GM06990 (cell line): Measurements from ENCODE around the gene SLC22A13.

Source experiments
- DNase-seq: peaks from one replicate; pipeline ENCODE4 v3.0.0-alpha.2; 2011; ENCODE audit not compliant: insufficient read length; ENCODE audit errors: extremely low read depth
- H3K27me3 ChIP-seq: replicated peaks from 2 replicates; pipeline ENCODE4 v1.6.0; 2011; ENCODE audit warnings: low read length; ENCODE audit not compliant: control insufficient read depth, insufficient read depth
- H3K36me3 ChIP-seq: 2 replicates; pipeline ENCODE4 v1.5.1; 2011; ENCODE audit warnings: low read length; ENCODE audit not compliant: control insufficient read depth, insufficient read depth
- H3K4me3 ChIP-seq: replicated peaks from 2 replicates; pipeline ENCODE4 v1.5.1; 2011; ENCODE audit warnings: low read depth, mild to moderate bottlenecking, control low read depth, low read length
- TF ChIP-seq, protein P1 (sequence below): IDR thresholded peaks from 2 replicates; pipeline ENCODE4 v1.5.1; 2011; ENCODE audit warnings: low read length, control low read depth, mild to moderate bottlenecking, inconsistent platforms; ENCODE audit not compliant: insufficient read depth, poor library complexity, severe bottlenecking

Gene SLC22A13, protein sequence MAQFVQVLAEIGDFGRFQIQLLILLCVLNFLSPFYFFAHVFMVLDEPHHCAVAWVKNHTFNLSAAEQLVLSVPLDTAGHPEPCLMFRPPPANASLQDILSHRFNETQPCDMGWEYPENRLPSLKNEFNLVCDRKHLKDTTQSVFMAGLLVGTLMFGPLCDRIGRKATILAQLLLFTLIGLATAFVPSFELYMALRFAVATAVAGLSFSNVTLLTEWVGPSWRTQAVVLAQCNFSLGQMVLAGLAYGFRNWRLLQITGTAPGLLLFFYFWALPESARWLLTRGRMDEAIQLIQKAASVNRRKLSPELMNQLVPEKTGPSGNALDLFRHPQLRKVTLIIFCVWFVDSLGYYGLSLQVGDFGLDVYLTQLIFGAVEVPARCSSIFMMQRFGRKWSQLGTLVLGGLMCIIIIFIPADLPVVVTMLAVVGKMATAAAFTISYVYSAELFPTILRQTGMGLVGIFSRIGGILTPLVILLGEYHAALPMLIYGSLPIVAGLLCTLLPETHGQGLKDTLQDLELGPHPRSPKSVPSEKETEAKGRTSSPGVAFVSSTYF

DNA sequence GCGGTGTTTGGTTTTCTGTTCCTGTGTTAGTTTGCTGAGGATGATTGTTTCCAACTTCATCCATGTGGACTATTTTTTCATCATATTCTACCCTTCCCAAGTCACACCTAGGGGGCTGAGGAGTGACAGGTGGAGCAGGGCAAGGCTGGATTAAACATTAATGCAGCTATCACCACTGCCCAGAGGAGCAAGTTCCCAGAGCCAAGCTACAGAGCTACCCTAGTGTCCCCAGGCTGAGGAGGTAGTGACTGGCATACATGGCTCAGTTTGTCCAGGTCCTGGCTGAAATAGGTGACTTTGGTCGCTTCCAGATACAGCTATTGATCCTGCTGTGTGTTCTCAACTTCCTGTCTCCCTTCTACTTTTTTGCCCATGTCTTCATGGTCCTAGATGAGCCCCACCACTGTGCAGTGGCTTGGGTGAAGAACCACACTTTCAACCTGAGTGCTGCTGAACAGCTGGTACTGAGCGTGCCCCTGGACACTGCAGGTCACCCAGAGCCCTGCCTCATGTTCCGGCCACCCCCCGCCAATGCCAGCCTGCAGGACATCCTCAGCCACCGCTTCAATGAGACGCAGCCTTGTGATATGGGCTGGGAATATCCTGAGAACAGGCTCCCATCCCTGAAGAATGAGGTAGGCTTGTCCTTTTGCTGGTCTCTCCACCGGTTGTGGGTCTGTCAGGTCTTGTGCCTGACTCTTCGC lies at the start of gene SLC22A13:
TSS of gene SLC22A13 (plus strand) at position 209 of the 704 bp plus-strand sequence. CDS start at position 258, 49 bp downstream.
- TF ChIP-seq, protein P1, sequence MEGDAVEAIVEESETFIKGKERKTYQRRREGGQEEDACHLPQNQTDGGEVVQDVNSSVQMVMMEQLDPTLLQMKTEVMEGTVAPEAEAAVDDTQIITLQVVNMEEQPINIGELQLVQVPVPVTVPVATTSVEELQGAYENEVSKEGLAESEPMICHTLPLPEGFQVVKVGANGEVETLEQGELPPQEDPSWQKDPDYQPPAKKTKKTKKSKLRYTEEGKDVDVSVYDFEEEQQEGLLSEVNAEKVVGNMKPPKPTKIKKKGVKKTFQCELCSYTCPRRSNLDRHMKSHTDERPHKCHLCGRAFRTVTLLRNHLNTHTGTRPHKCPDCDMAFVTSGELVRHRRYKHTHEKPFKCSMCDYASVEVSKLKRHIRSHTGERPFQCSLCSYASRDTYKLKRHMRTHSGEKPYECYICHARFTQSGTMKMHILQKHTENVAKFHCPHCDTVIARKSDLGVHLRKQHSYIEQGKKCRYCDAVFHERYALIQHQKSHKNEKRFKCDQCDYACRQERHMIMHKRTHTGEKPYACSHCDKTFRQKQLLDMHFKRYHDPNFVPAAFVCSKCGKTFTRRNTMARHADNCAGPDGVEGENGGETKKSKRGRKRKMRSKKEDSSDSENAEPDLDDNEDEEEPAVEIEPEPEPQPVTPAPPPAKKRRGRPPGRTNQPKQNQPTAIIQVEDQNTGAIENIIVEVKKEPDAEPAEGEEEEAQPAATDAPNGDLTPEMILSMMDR = no peak
- DNase-seq = no peak
- no peak within 1 kb of the TSS for H3K4me3 ChIP-seq

DNA sequence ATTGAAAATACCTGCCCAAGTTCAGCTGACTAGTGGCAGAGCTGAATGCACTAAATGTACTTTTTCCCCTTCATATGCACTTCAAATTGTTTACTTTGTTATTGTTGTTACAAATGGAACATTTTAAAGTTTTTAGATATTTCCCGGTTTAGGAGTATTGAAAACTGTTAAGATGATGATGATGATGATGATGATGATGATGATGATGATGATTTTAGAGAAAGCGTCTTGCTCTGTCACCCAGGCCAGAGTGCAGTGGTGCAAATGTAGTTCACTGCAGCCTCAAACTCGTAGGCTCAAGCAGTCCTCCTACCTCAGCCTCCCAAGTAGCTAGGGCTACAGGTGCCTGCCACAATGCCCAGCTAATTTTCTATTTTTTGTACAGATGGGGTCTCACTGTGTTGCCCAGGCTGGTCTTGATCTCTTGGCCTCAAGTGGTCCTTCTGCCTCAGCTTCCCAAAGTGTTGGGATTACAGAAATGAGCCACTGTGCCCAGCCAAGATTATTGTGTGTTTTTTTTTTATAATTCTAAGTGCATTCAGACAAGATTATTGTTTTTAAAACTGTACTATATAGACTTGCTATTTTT lies 45.9 kb upstream of the SLC22A13 start:
- TF ChIP-seq, protein P1 = no peak
- Histone ChIP-seq H3K27me3 (no peaks in the 10 kb centered on the region), H3K4me3 (no peak overlapping the region), H3K36me3 (peaks cover 5% of the 10 kb centered on the region)
- DNase-seq = no peak

More for the DNA sequence above, at the start of gene SLC22A13:
- no peaks in the 10 kb centered on the region for H3K36me3 ChIP-seq
- H3K27me3 ChIP-seq = no peaks in the 10 kb centered on the region

GRCh38 chr3:38221005-38221404 lies 44.6 kb upstream of the SLC22A13 start:
- Histone ChIP-seq H3K36me3 (peaks cover 5% of the 10 kb centered on the region), H3K27me3 (no peaks in the 10 kb centered on the region), H3K4me3 (no peak overlapping the region)
- TF ChIP-seq, protein P1 = no peak
- no peak for DNase-seq

DNA sequence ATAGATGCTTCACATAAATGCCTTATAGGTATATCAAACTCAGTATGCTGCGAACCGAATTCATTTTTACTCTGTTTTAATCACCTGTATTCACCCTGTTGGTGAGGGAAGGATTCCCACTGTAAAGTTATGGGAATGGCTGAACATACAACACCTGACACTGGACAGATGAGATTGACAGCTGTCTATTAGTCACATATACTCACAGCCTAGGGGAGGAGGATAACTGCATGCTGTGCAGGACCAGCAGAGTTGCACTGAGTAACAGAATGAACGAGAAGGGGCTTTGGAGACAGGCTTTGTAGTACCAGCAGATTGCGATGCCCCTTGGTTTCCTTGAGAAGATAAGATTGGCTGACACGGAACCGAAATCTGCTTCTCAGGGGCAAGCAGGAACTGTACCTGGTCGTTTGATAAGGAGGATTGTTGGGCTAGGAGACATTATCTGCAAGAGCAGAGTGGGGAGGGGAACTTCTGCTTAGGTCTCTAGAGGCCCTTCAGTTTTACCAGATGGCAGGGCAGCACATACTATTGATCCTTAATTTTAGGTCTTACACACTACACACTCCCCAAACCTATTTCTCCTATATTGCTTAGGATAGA lies 43.5 kb upstream of the SLC22A13 start:
- H3K4me3 ChIP-seq = no peak overlapping the region
- no peaks in the 10 kb centered on the region for H3K27me3 ChIP-seq
- TF ChIP-seq, protein P1 = no peak
- no peak for DNase-seq
- peaks cover 3% of the 10 kb centered on the region for H3K36me3 ChIP-seq

- peaks cover 5% of the 10 kb centered on the region for H3K36me3 ChIP-seq
- H3K4me3 ChIP-seq = no peak overlapping the region
- DNase-seq = no peak
- H3K27me3 ChIP-seq = no peaks in the 10 kb centered on the region
- TF ChIP-seq, protein P1 = no peak
Observed at GRCh38 chr3:38224357-38224756, 41.3 kb upstream of the SLC22A13 start.
